Muscle of leg (tissue), 11 donors: ENCODE results near the gene SLU7. TPM values are rescaled to one million over a fixed set of nuclear protein-coding genes. Genes with fewer than 3 reads are reported as not detected.

Experiments used
- DNase-seq: peaks from one replicate; pipeline ENCODE4 v3.0.0; 2013
- H3K27ac ChIP-seq: one replicate; pipeline ENCODE4 v1.5.1; 2013; ENCODE audit warnings: mild to moderate bottlenecking, low read length, control low read depth
- H3K27me3 ChIP-seq: one replicate; pipeline ENCODE4 v1.6.1; 2013; ENCODE audit warnings: low read length; ENCODE audit not compliant: control insufficient read depth, insufficient read depth
- H3K36me3 ChIP-seq: one replicate; pipeline ENCODE4 v1.6.1; 2013; ENCODE audit warnings: low read length; ENCODE audit not compliant: control insufficient read depth, insufficient read depth
- H3K4me1 ChIP-seq: one replicate; pipeline ENCODE4 v1.6.1; 2013; ENCODE audit warnings: low read length; ENCODE audit not compliant: control insufficient read depth, insufficient read depth
- H3K4me3 ChIP-seq: one replicate; pipeline ENCODE4 v1.5.1; 2013; ENCODE audit warnings: low read length, control low read depth
- H3K9me3 ChIP-seq: replicated peaks from 2 replicates; pipeline ENCODE4 v1.6.1; 2013; ENCODE audit warnings: low read depth, low read length; ENCODE audit not compliant: control insufficient read depth
- WGBS: methylation state at CpG from one replicate; pipeline ENCODE4 v1.1.5; 2013; ENCODE audit warnings: missing lambda C conversion rate; ENCODE audit not compliant: insufficient coverage; 5-methylcytosine and 5-hydroxymethylcytosine counted together
- polyA plus RNA-seq, 8 donors: library from polyadenylated mRNA; unstranded; fragments of 120-200 nt; gene quantifications; one replicate each; pipeline versions ENCODE4 v1.2.1 to v1.2.3, GENCODE V29; 2013; ENCODE audit warnings: inconsistent platforms in 1 of 8, low replicate concordance in 1 of 8; ENCODE audit not compliant: insufficient read length in 8 of 8, insufficient read depth in 1 of 8
- total RNA-seq: library from RNA; stranded (reverse); fragments of 120-200 nt; gene quantifications from one replicate; pipeline ENCODE4 v1.2.4, GENCODE V29; 2013

The SLU7 gene
- total and polyA plus RNA-seq, 9 donors = 28.3 to 49.3 (median 37.1) TPM

- Histone ChIP-seq H3K4me1 (peaks cover 30% of the 10 kb centered on the region), H3K9me3 (no peaks in the 10 kb centered on the region), H3K27ac (peak overlapping the region; percentile 86), H3K36me3 (peaks cover 4% of the 10 kb centered on the region), H3K27me3 (no peaks in the 10 kb centered on the region), H3K4me3 (peak overlapping the region; percentile 75)
- no peak for DNase-seq
- 24% methylated on average over 10 of the region's 12 CpGs for WGBS
Observed at GRCh38 chr5:160370713-160371034, 48.2 kb downstream of the SLU7 start.

DNA sequence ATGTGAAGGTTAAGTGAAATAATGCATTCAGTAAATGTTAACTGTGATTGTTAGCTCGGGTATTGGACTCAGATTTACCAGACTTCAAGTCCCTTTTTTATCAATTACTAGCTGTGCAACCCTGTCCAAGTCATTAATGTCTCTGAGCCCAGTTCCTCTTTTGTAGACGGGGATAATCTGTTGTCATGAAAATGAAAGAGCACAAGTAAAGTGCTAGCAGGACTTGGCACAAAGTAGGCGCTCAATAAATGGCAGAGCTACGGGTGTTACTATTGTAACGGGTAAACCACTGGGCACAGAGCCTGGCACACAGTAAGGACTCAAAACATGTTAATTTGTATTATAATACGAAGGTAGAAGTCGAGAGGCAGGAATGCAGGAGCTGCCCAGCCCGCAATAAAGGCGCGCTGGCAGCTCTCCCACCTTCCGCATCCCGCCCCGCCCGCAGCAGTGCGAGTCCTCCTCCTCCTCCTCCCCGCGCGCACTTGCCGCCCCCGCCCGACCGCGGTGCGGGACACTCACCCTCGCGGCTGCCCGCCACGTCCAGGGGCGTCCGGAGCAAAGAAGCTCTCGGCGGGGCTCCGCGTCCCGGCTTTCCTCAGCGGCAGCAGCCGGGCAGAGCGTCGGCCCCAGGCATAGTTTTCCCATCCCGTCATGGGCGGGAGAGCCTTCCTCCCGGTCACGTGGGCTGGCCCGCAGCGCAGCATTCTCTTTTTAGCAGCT lies 48.7 kb downstream of the SLU7 start, which contains the start of gene C1QTNF2:
Gene C1QTNF2 (minus strand): TSS at position 637 of the 723 bp plus-strand sequence. CDS start 15,615 bp downstream, outside the sequence.
- DNase-seq = peak; percentile 96
- Histone ChIP-seq H3K9me3 (no peaks in the 10 kb centered on the region), H3K4me1 (peaks cover 31% of the 10 kb centered on the region), H3K27me3 (no peaks in the 10 kb centered on the region), H3K36me3 (peaks cover 4% of the 10 kb centered on the region), H3K27ac (peak within 1 kb of the TSS; percentile 86), H3K4me3 (peak within 1 kb of the TSS; percentile 75)
- under 1% methylated on average over 40 of the region's 45 CpGs for WGBS

DNA sequence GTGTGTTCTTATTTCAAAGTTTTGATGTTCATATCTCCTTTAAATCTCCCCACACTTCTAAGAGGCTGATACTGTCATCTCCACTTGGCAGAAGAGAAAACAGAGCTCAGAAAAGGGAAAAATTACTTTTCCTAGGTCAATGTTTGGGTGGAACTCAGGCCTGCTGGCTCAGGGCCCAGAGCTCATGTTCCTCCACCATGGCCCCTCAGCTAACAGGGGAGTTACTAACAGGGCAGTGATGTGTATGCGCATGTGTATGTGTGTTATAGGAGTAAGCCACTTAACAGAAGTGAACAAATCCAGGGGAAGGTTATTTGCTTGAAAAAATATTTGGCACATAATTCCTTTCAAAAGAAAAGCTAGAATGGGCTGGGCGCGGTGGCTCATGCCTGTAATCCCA lies 51.0 kb downstream of the SLU7 start:
- Histone ChIP-seq H3K9me3 (no peaks in the 10 kb centered on the region), H3K27ac (no peak overlapping the region), H3K36me3 (peaks cover 9% of the 10 kb centered on the region), H3K4me1 (peaks cover 48% of the 10 kb centered on the region), H3K27me3 (no peaks in the 10 kb centered on the region), H3K4me3 (no peak overlapping the region)
- peak; percentile 65 for DNase-seq
- no CpG with 5 or more reads among the region's 3 CpGs for WGBS

GRCh38 chr5:160367261-160367660 lies 51.6 kb downstream of the SLU7 start:
- no peak overlapping the region for H3K4me3 ChIP-seq
- 56% methylated on average over 2 of the region's 2 CpGs for WGBS
- peaks cover 54% of the 10 kb centered on the region for H3K4me1 ChIP-seq
- no peaks in the 10 kb centered on the region for H3K9me3 ChIP-seq
- H3K27ac ChIP-seq = no peak overlapping the region
- H3K36me3 ChIP-seq = peaks cover 9% of the 10 kb centered on the region
- no peaks in the 10 kb centered on the region for H3K27me3 ChIP-seq
- DNase-seq = no peak

- 83% methylated on average over 2 of the region's 2 CpGs for WGBS
- no peaks in the 10 kb centered on the region for H3K27me3 ChIP-seq
- H3K4me3 ChIP-seq = no peak overlapping the region
Observed at GRCh38 chr5:160366230-160366629, 52.7 kb downstream of the SLU7 start.

DNA sequence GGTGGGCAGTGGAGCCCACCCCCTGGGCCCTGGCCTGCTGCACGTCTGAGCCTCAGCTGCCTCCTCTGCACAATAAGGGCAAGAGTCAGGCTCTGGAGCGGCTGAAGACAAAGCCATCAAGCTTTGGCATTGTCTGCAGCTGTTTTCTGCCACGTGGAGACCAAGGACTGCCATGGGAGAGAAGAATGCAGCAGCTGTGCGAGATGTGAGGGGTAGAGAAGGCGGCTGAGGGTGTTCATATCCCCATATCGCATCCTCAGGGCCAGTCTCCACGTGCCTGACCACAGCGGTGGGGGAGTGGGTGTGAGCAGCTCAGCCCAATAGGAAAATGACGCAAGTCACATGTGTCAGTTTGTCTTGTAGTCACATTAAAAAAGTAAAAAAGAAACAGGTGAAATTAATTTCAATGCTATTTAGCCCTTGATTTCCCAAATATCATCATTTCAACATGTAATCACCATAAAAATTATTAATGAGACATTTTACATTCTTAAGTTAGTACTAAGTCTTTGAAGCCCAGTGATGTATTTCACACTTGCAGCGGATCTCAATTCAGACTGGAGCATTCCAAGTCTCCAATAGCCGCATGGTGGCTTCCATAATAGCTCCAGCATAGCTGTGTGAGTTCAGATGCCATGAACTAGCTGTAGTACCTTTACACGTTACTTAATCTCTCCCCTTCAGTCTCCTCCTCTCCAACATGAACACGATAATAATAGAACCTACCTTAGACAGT lies 55.1 kb downstream of the SLU7 start:
- peak; percentile 85 for DNase-seq
- Histone ChIP-seq H3K4me1 (peaks cover 71% of the 10 kb centered on the region), H3K27ac (peak overlapping the region; percentile 97), H3K9me3 (no peaks in the 10 kb centered on the region), H3K27me3 (no peaks in the 10 kb centered on the region), H3K4me3 (no peak overlapping the region), H3K36me3 (peaks cover 9% of the 10 kb centered on the region)
- 43% methylated on average over 8 of the region's 13 CpGs for WGBS

More at GRCh38 chr5:160366230-160366629, 52.7 kb downstream of the SLU7 start:
- peaks cover 63% of the 10 kb centered on the region for H3K4me1 ChIP-seq
- no peak for DNase-seq
- H3K36me3 ChIP-seq = peaks cover 9% of the 10 kb centered on the region
- no peaks in the 10 kb centered on the region for H3K9me3 ChIP-seq
- no peak overlapping the region for H3K27ac ChIP-seq

DNA sequence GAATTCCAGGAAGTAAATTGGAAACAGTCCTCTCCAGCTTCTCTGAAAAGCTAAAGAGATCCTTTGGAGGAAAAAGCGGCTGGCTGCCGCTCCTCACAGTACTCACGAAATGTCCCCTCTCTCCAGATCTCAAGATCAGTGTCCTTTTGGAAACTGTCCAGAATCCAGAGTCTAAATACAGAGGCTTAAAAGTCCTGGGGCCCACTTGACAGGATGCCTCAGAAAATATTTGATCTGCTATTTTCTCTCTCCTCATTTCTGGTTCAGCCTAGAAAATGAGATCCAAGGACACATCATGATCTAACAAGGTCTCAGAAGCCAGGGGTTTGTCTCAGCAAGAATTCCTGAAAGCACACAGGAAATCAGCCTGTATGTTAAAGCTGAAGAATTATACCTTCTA lies 55.7 kb downstream of the SLU7 start:
- H3K9me3 ChIP-seq = no peaks in the 10 kb centered on the region
- H3K4me3 ChIP-seq = no peak overlapping the region
- H3K4me1 ChIP-seq = peaks cover 77% of the 10 kb centered on the region
- no peaks in the 10 kb centered on the region for H3K27me3 ChIP-seq
- peaks cover 9% of the 10 kb centered on the region for H3K36me3 ChIP-seq
- 32% methylated on average over 3 of the region's 3 CpGs for WGBS
- peak; percentile 97 for DNase-seq
- peak overlapping the region; percentile 97 for H3K27ac ChIP-seq

- no peaks in the 10 kb centered on the region for H3K9me3 ChIP-seq
- H3K27me3 ChIP-seq = no peaks in the 10 kb centered on the region
- H3K4me1 ChIP-seq = peaks cover 80% of the 10 kb centered on the region
- 55% methylated on average over 8 of the region's 9 CpGs for WGBS
- no peak overlapping the region for H3K4me3 ChIP-seq
- DNase-seq = peak; percentile 87
- H3K36me3 ChIP-seq = peaks cover 5% of the 10 kb centered on the region
- peak overlapping the region; percentile 97 for H3K27ac ChIP-seq
Observed at GRCh38 chr5:160361624-160362228, 57.2 kb downstream of the SLU7 start.

- no peak overlapping the region for H3K4me3 ChIP-seq
- peak overlapping the region; percentile 18 for H3K27ac ChIP-seq
- H3K27me3 ChIP-seq = no peaks in the 10 kb centered on the region
- DNase-seq = no peak
- WGBS = no CpG with 5 or more reads among the region's 3 CpGs
- peaks cover 6% of the 10 kb centered on the region for H3K36me3 ChIP-seq
- H3K4me1 ChIP-seq = peaks cover 92% of the 10 kb centered on the region
- H3K9me3 ChIP-seq = no peaks in the 10 kb centered on the region
Observed at GRCh38 chr5:160360310-160360709, 58.6 kb downstream of the SLU7 start.

DNA sequence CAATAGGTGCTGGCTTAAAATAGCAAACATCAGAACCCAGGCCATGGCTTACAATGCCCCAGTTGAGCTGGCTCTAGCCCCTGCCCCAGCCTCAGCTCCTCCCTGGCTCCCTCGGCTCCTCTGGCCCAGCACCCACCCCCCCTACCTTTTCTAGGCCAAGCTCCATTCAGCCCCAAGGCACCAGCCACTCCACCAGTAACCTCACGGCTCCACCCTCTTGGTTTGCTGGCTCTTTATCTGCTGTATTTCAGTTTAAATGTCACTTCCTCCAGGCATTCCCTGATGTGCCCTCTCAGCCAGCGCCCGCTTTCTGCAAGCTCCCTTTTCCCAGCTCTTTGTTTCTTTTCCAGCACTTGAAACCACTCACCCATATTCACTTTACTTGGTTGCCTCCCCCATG lies 59.1 kb downstream of the SLU7 start:
- Histone ChIP-seq H3K36me3 (peaks cover 8% of the 10 kb centered on the region), H3K27me3 (no peaks in the 10 kb centered on the region), H3K4me1 (peaks cover 88% of the 10 kb centered on the region), H3K9me3 (no peaks in the 10 kb centered on the region), H3K27ac (peak overlapping the region; percentile 50), H3K4me3 (no peak overlapping the region)
- DNase-seq = no peak
- WGBS = 44% methylated on average over 4 of the region's 4 CpGs
